Fibroblast of mammary gland (primary cell): ENCODE data around the gene STAT4.

Experiments
- DNase-seq: peaks from one replicate; pipeline ENCODE4 v3.0.0-alpha.2; 2010; ENCODE audit warnings: low read depth
- H3K4me3 ChIP-seq: 2 replicates; pipeline ENCODE4 v1.5.1; 2011; ENCODE audit warnings: low read depth, mild to moderate bottlenecking, low read length, moderate library complexity; ENCODE audit not compliant: control insufficient read depth
- TF ChIP-seq, protein P1 (sequence below): conservative IDR thresholded peaks from 2 replicates; pipeline ENCODE4 v1.5.1; 2011; ENCODE audit warnings: low read depth, low read length, inconsistent platforms; ENCODE audit not compliant: control insufficient read depth, insufficient read depth

Gene STAT4

GRCh38 chr2:191158193-191158592 is 7.4 kb upstream of the STAT4 start:
- no peak for DNase-seq
- TF ChIP-seq, protein P1, sequence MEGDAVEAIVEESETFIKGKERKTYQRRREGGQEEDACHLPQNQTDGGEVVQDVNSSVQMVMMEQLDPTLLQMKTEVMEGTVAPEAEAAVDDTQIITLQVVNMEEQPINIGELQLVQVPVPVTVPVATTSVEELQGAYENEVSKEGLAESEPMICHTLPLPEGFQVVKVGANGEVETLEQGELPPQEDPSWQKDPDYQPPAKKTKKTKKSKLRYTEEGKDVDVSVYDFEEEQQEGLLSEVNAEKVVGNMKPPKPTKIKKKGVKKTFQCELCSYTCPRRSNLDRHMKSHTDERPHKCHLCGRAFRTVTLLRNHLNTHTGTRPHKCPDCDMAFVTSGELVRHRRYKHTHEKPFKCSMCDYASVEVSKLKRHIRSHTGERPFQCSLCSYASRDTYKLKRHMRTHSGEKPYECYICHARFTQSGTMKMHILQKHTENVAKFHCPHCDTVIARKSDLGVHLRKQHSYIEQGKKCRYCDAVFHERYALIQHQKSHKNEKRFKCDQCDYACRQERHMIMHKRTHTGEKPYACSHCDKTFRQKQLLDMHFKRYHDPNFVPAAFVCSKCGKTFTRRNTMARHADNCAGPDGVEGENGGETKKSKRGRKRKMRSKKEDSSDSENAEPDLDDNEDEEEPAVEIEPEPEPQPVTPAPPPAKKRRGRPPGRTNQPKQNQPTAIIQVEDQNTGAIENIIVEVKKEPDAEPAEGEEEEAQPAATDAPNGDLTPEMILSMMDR: no peak

GRCh38 chr2:191155608-191156071 is 4.8 kb upstream of the STAT4 start:
- no peak overlapping the region for H3K4me3 ChIP-seq
- peak; percentile 74 for DNase-seq
- TF ChIP-seq, protein P1: peak; percentile 82

More at GRCh38 chr2:191158193-191158592, 7.4 kb upstream of the STAT4 start:
- H3K4me3 ChIP-seq: no peak overlapping the region

DNA sequence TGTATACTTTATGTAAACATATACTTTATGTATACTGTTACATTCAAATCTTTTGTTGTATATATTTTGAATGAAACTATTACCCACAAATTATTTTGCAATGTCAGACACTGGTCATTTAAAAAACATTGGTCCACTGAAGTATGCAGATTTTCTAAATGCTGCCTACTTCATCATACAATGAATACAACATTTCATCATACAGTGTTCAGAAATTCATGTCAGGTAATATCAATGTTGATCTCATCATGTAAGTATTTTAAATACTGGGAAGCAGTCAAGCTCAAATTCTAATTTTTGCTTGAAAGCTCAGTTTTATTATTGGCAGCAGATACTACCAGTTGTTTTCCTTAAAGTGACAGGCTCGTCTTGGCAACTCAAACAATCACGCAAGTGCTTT is 2.9 kb upstream of the STAT4 start:
- TF ChIP-seq, protein P1: no peak
- H3K4me3 ChIP-seq: no peak overlapping the region
- DNase-seq: no peak

DNA sequence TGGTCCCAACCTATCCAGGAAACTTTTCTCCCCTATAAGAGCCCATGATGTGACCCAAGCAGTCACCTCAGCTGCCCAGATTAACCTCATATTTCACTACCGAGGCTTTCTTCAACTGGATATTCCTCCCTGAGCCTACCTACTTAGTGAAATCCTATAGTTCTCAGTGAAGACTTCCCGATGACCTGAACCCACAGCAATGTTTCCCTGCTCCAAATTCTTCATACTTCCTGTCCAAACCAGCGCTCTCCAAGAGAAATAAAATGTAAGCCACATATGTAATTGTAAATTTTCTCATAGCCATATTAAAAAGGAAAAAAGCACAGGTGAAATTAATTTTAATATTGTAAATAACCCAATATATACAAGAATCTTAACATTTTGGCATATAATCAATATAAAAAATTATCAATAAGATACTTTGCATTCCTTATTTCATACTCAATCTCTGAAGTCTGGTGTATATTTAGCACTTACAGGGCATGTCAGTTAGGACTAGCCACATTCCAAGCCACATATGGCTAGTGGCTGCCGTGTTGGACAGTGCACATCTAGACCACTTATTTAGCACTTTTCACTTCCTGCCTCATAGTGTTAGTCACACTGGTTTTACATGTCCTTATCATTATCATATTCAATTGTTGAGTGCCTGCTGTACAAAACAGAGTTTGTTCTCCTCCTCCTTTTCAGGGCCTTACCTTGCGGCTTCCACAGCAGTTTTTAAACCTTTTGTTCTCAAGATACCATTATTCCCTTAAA is 1.9 kb upstream of the STAT4 start:
- TF ChIP-seq, protein P1: no peak
- no peak overlapping the region for H3K4me3 ChIP-seq
- peak; percentile 47 for DNase-seq

DNA sequence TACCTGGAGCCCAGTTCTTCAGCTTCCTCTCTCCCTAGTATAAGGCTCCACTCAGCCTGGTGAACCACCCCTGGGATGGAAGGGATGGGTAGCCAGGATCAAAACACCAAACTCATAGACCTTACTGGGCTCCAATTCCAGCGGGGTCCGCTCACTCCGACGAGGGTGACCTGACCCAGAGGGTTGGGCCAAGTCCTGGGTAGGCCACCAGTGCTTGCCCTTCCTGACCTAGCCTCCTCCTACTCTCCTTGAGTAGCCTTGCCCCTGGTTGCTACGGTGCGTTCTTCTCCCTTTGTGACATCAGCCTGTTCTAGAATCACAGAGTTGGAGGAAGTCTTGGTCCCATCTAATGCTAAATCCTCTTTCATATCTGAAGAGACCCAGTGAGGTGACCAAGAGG is 537 bp upstream of the STAT4 start:
- no peak overlapping the region for H3K4me3 ChIP-seq
- TF ChIP-seq, protein P1: no peak
- DNase-seq: no peak

DNA sequence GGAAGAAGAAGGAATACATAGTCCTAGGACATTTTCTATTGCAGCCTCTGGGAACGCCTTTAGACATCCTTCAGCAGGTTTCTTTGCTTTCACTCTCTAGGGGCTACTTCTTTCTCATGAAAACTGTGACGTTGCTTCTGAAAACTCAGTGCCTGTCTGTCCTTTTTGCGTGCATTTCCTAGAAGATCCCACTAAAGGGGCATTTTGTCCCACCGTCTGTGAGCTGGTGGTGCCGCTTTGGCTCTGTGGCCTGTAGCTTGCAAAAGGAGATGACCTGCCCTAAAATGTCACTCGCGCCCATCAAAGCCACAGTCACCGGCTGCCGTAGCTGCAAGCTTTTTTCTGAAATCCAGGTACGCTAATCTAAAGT is 579 bp downstream of the STAT4 start:
- H3K4me3 ChIP-seq: peak overlapping the region; percentile 60
- TF ChIP-seq, protein P1: no peak
- no peak for DNase-seq

GRCh38 chr2:191149391-191149790 is 1.4 kb downstream of the STAT4 start:
- H3K4me3 ChIP-seq: no peak overlapping the region
- TF ChIP-seq, protein P1: no peak
- no peak for DNase-seq
